HK-2 (cell line): ENCODE results near the gene EML2.
"Not testable (repeated sequence)": the region's sequence is repeated elsewhere in the genome, so short reads cannot be mapped to it uniquely, and the experiment has no call there.

Source experiments
- DNase-seq: peaks from one replicate; pipeline ENCODE4 v3.0.0-alpha.2; 2018; ENCODE audit not compliant: unreplicated experiment

Gene EML2

GRCh38 chr19:45615795-45616703 is 23.1 kb downstream of the EML2 start:
- DNase-seq: peak; percentile 35

GRCh38 chr19:45615056-45615455 is 24.1 kb downstream of the EML2 start:
- not testable (repeated sequence) for DNase-seq

- DNase-seq: peak; percentile 69
Measured at GRCh38 chr19:45613926-45614725, 25.1 kb downstream of the EML2 start.

- no peak for DNase-seq
Measured at GRCh38 chr19:45608948-45609347, 30.2 kb downstream of the EML2 start.

- peak; percentile 82 for DNase-seq
Measured at GRCh38 chr19:45607071-45608029, 31.8 kb downstream of the EML2 start.

GRCh38 chr19:45601524-45602374 is 37.4 kb downstream of the EML2 start, which contains the start of gene GPR4:
TSS of gene GPR4 (minus strand) at chr19:45602212. CDS start at chr19:45591866, 10,346 bp downstream.
- DNase-seq: no peak

GRCh38 chr19:45601115-45601514 is 38.1 kb downstream of the EML2 start:
- DNase-seq: no peak

- no peak for DNase-seq
Measured at GRCh38 chr19:45600340-45600885, 38.8 kb downstream of the EML2 start.

- DNase-seq: no peak
Measured at GRCh38 chr19:45599286-45599685, 39.9 kb downstream of the EML2 start.

GRCh38 chr19:45598267-45599001 is 40.8 kb downstream of the EML2 start:
- DNase-seq: no peak

GRCh38 chr19:45597425-45598111 is 41.6 kb downstream of the EML2 start:
- no peak for DNase-seq

GRCh38 chr19:45595814-45596213 is 43.4 kb downstream of the EML2 start:
- no peak for DNase-seq

- DNase-seq: no peak
Measured at GRCh38 chr19:45593520-45593919, 45.7 kb downstream of the EML2 start.

GRCh38 chr19:45592366-45592765 is 46.8 kb downstream of the EML2 start:
- no peak for DNase-seq

GRCh38 chr19:45591638-45592005 is 47.6 kb downstream of the EML2 start:
- no peak for DNase-seq

GRCh38 chr19:45591004-45591637 is 48.1 kb downstream of the EML2 start:
- DNase-seq: no peak

GRCh38 chr19:45590300-45591003 is 48.7 kb downstream of the EML2 start:
- DNase-seq: no peak

- no peak for DNase-seq
Measured at GRCh38 chr19:45589768-45590167, 49.4 kb downstream of the EML2 start.
